Gastrocnemius medialis (tissue), 4 donors: ENCODE measurements around the gene ARHGEF11. TPM values are rescaled to one million over a fixed set of nuclear protein-coding genes. Genes with fewer than 3 reads are reported as not detected.

Experiments used
- ATAC-seq, 2 donors: fragments of 150-250 bp; one replicate each; pipeline ENCODE4 v1.9.1; 2016
- DNase-seq, 2 donors: peaks; one replicate each; pipeline ENCODE4 v3.0.0-alpha.2; 2019
- H3K27ac ChIP-seq, 4 donors: fragments of 200-600 bp; sonication (generic); 1 replicate in 1 of 4; 2 replicates in 3 of 4; pipeline ENCODE4 v1.5.1; 2016 to 2018; ENCODE audit warnings: mild to moderate bottlenecking in 2 of 4, moderate library complexity in 1 of 4
- H3K27me3 ChIP-seq, 3 donors: fragments of 200-600 bp; sonication (generic) in 2 of 3; 1 replicate in 1 of 3; 2 replicates in 2 of 3; pipeline versions ENCODE4 v1.5.1 to v1.6.0; 2016 to 2019; ENCODE audit warnings: mild to moderate bottlenecking in 1 of 3, moderate library complexity in 1 of 3
- H3K36me3 ChIP-seq, 2 donors: fragments of 200-600 bp; sonication (generic) in 1 of 2; one replicate each; pipeline ENCODE4 v1.5.1; 2017 to 2018
- H3K4me1 ChIP-seq, 2 donors: fragments of 200-600 bp; sonication (generic) in 1 of 2; one replicate each; pipeline ENCODE4 v1.5.1; 2016 to 2017; ENCODE audit warnings: mild to moderate bottlenecking in 2 of 2
- H3K4me3 ChIP-seq, 4 donors: fragments of 200-600 bp; sonication (generic) in 3 of 4; 1 replicate in 1 of 4; 2 replicates in 3 of 4; pipeline ENCODE4 v1.5.1; 2016 to 2019; ENCODE audit warnings: mild to moderate bottlenecking in 2 of 4
- H3K9me3 ChIP-seq, 3 donors: fragments of 200-600 bp; sonication (generic) in 2 of 3; 1 replicate in 1 of 3; 2 replicates in 2 of 3; pipeline ENCODE4 v1.5.1; 2016 to 2019
- POLR2A ChIP-seq, 2 donors: fragments of 450-650 bp; IDR thresholded peaks; one replicate each; pipeline ENCODE4 v1.6.1; 2017; ENCODE audit warnings: antibody characterized with exemption in 2 of 2, mild to moderate bottlenecking in 2 of 2, moderate library complexity in 2 of 2
- in situ Hi-C, 4 donors: fragments of 200-750 bp; cut with MboI; loops; one replicate each; pipeline versions ENCODE4 v1.15.0 to v1.8.0; 2017; ENCODE audit warnings: low sequenced_read_pairs in 4 of 4
- intact Hi-C: fragments of 100-400 bp; cut with DNase I; formaldehyde crosslinking; loops from one replicate; pipeline ENCODE4 v1.15.1; 2023; ENCODE audit warnings: low total_unique reads
- total RNA-seq, 4 donors: library from RNA; depleted of rRNA; stranded (reverse); fragments of >200 nt; gene quantifications; one replicate each; pipeline versions ENCODE4 v1.1.0 to v1.2.3, GENCODE V29; 2016
- TF ChIP-seq, protein P1 (sequence below), 5 experiments: fragments of 450-650 bp in 3 of 5; fragments of 200-600 bp in 2 of 5; sonication (generic) in 2 of 5; IDR thresholded peaks in 4 of 5; conservative IDR thresholded peaks in 1 of 5; 1 replicate in 4 of 5; 2 replicates in 1 of 5; pipeline ENCODE4 v1.5.1; 2016 to 2019; ENCODE audit warnings: antibody characterized with exemption in 5 of 5, mild to moderate bottlenecking in 3 of 5, moderate library complexity in 3 of 5

The ARHGEF11 gene
- total RNA-seq, 4 donors from 2014 or later: 19.5 to 33.4 (median 27.7) TPM

DNA sequence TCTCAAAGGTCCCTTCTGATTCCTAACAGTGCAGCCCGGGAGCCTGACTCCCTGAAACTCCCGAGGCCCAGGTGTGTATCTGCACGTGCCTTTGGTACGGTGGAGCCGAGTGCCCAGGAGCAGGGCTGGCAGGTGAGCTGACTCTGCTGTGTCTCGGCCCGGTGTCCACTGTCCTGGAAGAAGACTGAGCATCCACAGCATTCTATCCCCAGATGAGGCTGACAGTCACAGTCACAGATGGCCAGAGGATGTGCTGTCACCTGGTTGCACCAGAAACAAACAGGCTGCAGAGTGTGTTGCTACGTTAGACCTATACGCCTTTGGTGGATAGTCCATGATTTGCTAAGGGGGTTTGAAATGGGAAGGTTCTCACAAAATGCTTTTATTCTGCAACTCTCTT, 44.2 kb upstream of the ARHGEF11 start:
- Histone ChIP-seq H3K27me3 (no peaks in the 10 kb centered on the region), H3K27ac (no peak overlapping the region), H3K4me3 (no peak overlapping the region), H3K9me3 (no peaks in the 10 kb centered on the region), H3K36me3 (no peaks in the 10 kb centered on the region), H3K4me1 (no peaks in the 10 kb centered on the region)
- intact Hi-C loops (loop anchor here (1.0 kb wide), 1 partner anchor 67 kb away; no protein-coding TSS in a partner anchor), in situ Hi-C loops (loop anchor here in 3 of 4 donors (5.0 kb wide), 2 partner anchors 63 to 73 kb away; no protein-coding TSS in a partner anchor)
- no peak for DNase-seq
- peak; percentile 12 to 25 for ATAC-seq
- TF ChIP-seq, protein P1, sequence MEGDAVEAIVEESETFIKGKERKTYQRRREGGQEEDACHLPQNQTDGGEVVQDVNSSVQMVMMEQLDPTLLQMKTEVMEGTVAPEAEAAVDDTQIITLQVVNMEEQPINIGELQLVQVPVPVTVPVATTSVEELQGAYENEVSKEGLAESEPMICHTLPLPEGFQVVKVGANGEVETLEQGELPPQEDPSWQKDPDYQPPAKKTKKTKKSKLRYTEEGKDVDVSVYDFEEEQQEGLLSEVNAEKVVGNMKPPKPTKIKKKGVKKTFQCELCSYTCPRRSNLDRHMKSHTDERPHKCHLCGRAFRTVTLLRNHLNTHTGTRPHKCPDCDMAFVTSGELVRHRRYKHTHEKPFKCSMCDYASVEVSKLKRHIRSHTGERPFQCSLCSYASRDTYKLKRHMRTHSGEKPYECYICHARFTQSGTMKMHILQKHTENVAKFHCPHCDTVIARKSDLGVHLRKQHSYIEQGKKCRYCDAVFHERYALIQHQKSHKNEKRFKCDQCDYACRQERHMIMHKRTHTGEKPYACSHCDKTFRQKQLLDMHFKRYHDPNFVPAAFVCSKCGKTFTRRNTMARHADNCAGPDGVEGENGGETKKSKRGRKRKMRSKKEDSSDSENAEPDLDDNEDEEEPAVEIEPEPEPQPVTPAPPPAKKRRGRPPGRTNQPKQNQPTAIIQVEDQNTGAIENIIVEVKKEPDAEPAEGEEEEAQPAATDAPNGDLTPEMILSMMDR (IDR thresholded peaks at IDR 0.05 in 4 of 5, conservative IDR thresholded peaks at IDR 0.05 in 1 of 5): no peak
- no peak for TF ChIP-seq POLR2A (IDR thresholded peaks at IDR 0.05)

DNA sequence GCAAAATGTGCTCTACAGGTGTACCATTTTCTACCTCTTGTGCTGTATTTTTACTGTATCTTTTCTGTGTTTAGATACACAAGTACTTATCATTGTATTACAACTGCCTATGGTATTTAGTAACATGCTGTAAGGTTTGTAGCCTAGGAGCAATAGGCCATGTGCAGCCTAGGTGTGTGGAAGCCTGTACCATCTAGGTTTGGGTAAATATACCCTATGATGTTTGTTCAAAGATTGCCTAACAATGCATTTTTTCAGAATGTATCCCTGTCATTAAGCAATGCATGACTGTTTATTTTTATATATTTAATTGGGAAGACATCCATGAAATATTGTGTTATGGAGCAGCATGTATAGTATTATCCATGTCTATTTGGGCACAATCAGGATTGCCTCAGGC, 43.1 kb upstream of the ARHGEF11 start:
- Histone ChIP-seq H3K4me3 (no peak overlapping the region), H3K27me3 (no peaks in the 10 kb centered on the region), H3K4me1 (no peaks in the 10 kb centered on the region), H3K9me3 (no peaks in the 10 kb centered on the region), H3K36me3 (no peaks in the 10 kb centered on the region), H3K27ac (no peak overlapping the region)
- ATAC-seq (no peak), DNase-seq (no peak)
- intact Hi-C loops (no loop called here), in situ Hi-C loops (no loop called here)
- no peak for TF ChIP-seq POLR2A (IDR thresholded peaks at IDR 0.05)
- TF ChIP-seq, protein P1 (IDR thresholded peaks at IDR 0.05 in 4 of 5, conservative IDR thresholded peaks at IDR 0.05 in 1 of 5): no peak

DNA sequence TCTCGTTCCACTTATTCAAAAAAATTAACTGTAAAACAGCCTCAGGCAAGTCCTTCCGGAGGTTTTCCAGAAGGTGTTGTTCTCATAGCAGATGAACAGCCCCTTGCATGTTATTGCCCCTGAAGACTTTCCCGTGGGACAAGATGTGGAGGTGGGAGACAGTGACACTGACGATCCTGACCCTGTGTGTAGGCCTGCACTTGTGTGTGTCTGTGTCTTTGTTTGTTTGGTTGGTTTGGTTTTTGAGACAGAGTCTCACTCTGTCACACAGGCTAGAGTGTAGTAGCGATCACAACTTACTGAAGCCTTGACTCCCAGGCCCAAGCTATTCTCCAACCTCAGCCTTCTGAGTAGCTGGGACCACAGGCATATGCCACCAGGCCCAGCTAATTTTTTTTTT, 41.5 kb upstream of the ARHGEF11 start:
- ATAC-seq (no peak), DNase-seq (no peak)
- TF ChIP-seq POLR2A (IDR thresholded peaks at IDR 0.05): no peak
- TF ChIP-seq, protein P1 (IDR thresholded peaks at IDR 0.05 in 4 of 5, conservative IDR thresholded peaks at IDR 0.05 in 1 of 5): no peak
- in situ Hi-C loops (no loop called here), intact Hi-C loops (no loop called here)
- no peaks in the 10 kb centered on the region for H3K36me3 ChIP-seq
- no peak overlapping the region for H3K27ac ChIP-seq
- no peaks in the 10 kb centered on the region for H3K27me3 ChIP-seq
- H3K4me1 ChIP-seq: no peaks in the 10 kb centered on the region
- no peaks in the 10 kb centered on the region for H3K9me3 ChIP-seq
- H3K4me3 ChIP-seq: no peak overlapping the region

DNA sequence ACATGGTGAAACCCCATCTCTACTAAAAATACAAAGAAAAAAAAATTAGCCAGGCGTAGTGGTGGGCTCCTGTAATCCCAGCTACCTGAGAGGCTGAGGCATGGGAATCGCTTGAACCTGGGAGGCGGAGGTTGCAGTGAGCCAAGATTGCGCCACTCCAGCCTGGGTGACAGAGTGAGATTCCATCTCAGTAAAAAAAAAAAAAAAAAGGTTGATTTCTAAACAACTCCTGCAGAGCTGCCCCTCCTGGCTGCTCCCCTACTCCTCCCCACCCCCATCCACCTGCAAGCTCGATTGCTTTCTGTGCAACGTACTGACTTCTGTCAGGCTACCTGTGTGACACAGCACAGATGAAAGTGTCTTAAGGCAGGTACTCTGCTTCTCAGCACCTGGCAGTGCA, 40.8 kb upstream of the ARHGEF11 start:
- Histone ChIP-seq H3K4me1 (no peaks in the 10 kb centered on the region), H3K36me3 (no peaks in the 10 kb centered on the region), H3K4me3 (no peak overlapping the region), H3K27me3 (no peaks in the 10 kb centered on the region), H3K9me3 (no peaks in the 10 kb centered on the region), H3K27ac (no peak overlapping the region)
- DNase-seq: no peak
- intact Hi-C loops: no loop called here
- in situ Hi-C loops: no loop called here
- TF ChIP-seq, protein P1 (IDR thresholded peaks at IDR 0.05 in 4 of 5, conservative IDR thresholded peaks at IDR 0.05 in 1 of 5): no peak
- TF ChIP-seq POLR2A (IDR thresholded peaks at IDR 0.05): no peak
- ATAC-seq: no peak

DNA sequence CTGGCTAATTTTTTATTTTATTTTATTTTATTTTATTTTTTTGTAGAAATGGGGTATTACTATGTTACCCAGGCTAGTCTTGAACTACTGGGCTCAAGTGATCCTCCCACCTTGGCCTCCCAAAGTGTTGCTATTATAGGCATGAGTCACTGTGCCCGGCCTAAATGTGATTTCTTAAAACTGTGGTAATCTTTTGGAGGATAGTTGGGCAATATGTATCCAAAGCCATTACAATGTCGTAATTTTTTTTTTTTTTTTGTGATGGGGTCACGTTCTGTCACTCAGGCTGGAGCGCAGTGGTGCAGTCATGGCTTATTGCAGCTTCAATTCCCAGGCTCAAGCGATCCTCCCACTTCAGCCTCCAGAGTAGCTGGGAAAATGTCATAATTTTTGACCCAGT, 39.9 kb upstream of the ARHGEF11 start:
- no peaks in the 10 kb centered on the region for H3K9me3 ChIP-seq
- no peak overlapping the region for H3K27ac ChIP-seq
- DNase-seq: no peak
- no peak overlapping the region for H3K4me3 ChIP-seq
- ATAC-seq: no peak
- in situ Hi-C loops: no loop called here
- H3K4me1 ChIP-seq: no peaks in the 10 kb centered on the region
- intact Hi-C loops: no loop called here
- no peaks in the 10 kb centered on the region for H3K36me3 ChIP-seq
- no peaks in the 10 kb centered on the region for H3K27me3 ChIP-seq
- TF ChIP-seq, protein P1 (IDR thresholded peaks at IDR 0.05 in 4 of 5, conservative IDR thresholded peaks at IDR 0.05 in 1 of 5): no peak
- TF ChIP-seq POLR2A (IDR thresholded peaks at IDR 0.05): no peak
